Spleen (tissue), 7 donors: Measurements from ENCODE around the gene RIPOR3.

ENCODE experiments used
- POLR2A ChIP-seq, 3 donors: fragments of 450-650 bp; IDR thresholded peaks; one replicate each; pipeline ENCODE4 v1.5.1; 2017; ENCODE audit warnings: antibody characterized with exemption in 3 of 3, mild to moderate bottlenecking in 1 of 3
- TF ChIP-seq, protein P1 (sequence below), 11 experiments: fragments of 200-600 bp in 7 of 11; fragments of 450-650 bp in 4 of 11; sonication (generic) in 4 of 11; IDR thresholded peaks in 8 of 11; conservative IDR thresholded peaks in 3 of 11; 1 replicate in 7 of 11; 2 replicates in 4 of 11; pipeline versions ENCODE4 v1.4.0 to v1.8.0; 2016 to 2021; ENCODE audit warnings: antibody characterized with exemption in 11 of 11, inconsistent platforms in 4 of 11, mild to moderate bottlenecking in 1 of 11
- donor health status: DM: no; HTN: no; CAD: no; lungs with moderate emphysema.
- donor health status: DM: no; HTN: no; CAD: no.
- donor health status: DM: no; HTN: no; CAD: no.

DNA sequence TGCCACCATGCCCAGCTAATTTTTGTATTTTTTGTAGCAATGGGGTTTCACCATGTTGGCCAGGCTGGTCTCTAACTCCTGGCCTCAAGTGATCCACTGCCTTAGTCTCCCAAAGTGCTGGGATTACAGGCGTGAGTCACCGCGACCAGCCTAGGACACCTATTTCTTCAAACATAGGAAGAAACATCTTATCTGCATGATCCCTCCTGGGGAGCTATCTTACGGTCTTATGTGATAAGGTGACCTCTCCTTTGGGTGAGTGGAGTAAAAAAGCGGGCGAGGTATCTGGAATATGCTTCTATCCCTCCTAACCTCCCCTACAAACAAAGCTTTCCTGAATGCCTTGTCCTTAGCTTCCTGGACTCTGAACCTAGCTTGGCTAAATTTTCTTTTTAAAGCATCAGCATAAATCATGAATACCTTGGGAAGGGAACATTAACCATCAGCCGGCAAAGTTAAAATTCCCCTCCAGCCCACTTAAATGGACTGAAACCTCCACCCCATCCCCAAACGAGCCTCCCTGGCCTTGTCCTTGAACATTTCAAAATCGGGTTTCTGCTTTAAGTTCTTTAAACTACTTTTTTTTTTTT lies 24.5 kb downstream of the RIPOR3 start:
- TF ChIP-seq, protein P1, sequence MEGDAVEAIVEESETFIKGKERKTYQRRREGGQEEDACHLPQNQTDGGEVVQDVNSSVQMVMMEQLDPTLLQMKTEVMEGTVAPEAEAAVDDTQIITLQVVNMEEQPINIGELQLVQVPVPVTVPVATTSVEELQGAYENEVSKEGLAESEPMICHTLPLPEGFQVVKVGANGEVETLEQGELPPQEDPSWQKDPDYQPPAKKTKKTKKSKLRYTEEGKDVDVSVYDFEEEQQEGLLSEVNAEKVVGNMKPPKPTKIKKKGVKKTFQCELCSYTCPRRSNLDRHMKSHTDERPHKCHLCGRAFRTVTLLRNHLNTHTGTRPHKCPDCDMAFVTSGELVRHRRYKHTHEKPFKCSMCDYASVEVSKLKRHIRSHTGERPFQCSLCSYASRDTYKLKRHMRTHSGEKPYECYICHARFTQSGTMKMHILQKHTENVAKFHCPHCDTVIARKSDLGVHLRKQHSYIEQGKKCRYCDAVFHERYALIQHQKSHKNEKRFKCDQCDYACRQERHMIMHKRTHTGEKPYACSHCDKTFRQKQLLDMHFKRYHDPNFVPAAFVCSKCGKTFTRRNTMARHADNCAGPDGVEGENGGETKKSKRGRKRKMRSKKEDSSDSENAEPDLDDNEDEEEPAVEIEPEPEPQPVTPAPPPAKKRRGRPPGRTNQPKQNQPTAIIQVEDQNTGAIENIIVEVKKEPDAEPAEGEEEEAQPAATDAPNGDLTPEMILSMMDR (IDR thresholded peaks at IDR 0.05 in 8 of 11, conservative IDR thresholded peaks at IDR 0.05 in 3 of 11): no peak
- no peak for TF ChIP-seq POLR2A (IDR thresholded peaks at IDR 0.05)
